ENCODE data around the gene NSD1. TPM values are rescaled to one million over a fixed set of nuclear protein-coding genes. Genes with fewer than 3 reads are reported as not detected.

The NSD1 gene
- total RNA-seq, 1 donor from 2014 or later: 178 TPM

DNA sequence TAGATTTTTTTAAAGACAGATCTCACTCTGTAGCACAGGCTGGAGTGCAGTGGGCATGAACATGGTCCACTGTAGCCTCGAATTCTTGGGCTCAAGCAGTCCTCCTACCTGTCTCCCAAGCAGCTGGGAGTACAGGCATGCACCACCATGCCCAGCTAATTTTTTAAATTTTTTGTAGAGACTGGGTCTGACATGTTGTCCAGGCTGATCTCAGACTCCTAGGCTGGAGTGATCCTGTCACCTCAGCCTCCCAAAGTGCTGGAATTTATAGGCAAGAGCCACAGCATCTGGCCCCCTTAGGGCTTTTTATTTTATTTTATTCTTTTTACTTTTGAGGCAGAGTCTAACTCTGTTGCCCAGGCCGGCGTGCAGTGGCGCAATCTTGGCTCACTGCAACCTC, 56.4 kb downstream of the NSD1 start:
- TF ChIP-seq, protein P1, sequence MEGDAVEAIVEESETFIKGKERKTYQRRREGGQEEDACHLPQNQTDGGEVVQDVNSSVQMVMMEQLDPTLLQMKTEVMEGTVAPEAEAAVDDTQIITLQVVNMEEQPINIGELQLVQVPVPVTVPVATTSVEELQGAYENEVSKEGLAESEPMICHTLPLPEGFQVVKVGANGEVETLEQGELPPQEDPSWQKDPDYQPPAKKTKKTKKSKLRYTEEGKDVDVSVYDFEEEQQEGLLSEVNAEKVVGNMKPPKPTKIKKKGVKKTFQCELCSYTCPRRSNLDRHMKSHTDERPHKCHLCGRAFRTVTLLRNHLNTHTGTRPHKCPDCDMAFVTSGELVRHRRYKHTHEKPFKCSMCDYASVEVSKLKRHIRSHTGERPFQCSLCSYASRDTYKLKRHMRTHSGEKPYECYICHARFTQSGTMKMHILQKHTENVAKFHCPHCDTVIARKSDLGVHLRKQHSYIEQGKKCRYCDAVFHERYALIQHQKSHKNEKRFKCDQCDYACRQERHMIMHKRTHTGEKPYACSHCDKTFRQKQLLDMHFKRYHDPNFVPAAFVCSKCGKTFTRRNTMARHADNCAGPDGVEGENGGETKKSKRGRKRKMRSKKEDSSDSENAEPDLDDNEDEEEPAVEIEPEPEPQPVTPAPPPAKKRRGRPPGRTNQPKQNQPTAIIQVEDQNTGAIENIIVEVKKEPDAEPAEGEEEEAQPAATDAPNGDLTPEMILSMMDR (IDR thresholded peaks at IDR 0.05; ENCODE audit: unreplicated experiment): no peak
- no peak overlapping the region for H3K27ac Mint-ChIP-seq
- peaks cover 2% of the 10 kb centered on the region for H3K4me1 Mint-ChIP-seq (ENCODE audit: low read depth)
- no peak overlapping the region for H3K4me3 Mint-ChIP-seq (ENCODE audit: low read depth)
- no peak for DNase-seq (ENCODE audit: low spot score, unreplicated experiment)
- no peaks in the 10 kb centered on the region for H3K9me3 Mint-ChIP-seq (ENCODE audit: low read depth)
- peaks cover 8% of the 10 kb centered on the region for H3K36me3 Mint-ChIP-seq (ENCODE audit: insufficient read depth)
- H3K27me3 Mint-ChIP-seq: no peaks in the 10 kb centered on the region

DNA sequence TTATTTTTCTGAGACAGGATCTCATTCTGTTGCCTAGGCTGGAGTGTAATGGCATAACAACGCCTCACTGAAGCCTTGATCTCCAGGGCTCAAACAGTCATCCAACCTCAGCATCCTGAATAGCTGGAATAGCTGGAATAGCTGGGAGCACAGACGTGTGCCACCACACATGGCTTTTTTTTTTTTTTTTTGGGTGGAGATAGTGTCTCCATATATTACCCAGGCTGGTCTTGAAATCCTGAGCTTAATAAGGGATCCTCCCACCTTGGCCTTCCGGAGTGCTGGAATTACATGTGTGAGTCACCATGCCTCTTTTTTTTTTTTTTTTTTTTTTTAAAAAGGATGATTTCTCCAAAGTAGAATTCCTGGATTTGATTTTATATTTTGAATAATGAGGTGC, 60.7 kb downstream of the NSD1 start:
- H3K27me3 Mint-ChIP-seq: no peaks in the 10 kb centered on the region
- no peaks in the 10 kb centered on the region for H3K4me1 Mint-ChIP-seq (ENCODE audit: low read depth)
- H3K4me3 Mint-ChIP-seq (ENCODE audit: low read depth): no peak overlapping the region
- H3K9me3 Mint-ChIP-seq (ENCODE audit: low read depth): no peaks in the 10 kb centered on the region
- H3K27ac Mint-ChIP-seq: no peak overlapping the region
- TF ChIP-seq, protein P1 (IDR thresholded peaks at IDR 0.05; ENCODE audit: unreplicated experiment): no peak
- DNase-seq (ENCODE audit: low spot score, unreplicated experiment): no peak
- H3K36me3 Mint-ChIP-seq (ENCODE audit: insufficient read depth): peaks cover 24% of the 10 kb centered on the region

DNA sequence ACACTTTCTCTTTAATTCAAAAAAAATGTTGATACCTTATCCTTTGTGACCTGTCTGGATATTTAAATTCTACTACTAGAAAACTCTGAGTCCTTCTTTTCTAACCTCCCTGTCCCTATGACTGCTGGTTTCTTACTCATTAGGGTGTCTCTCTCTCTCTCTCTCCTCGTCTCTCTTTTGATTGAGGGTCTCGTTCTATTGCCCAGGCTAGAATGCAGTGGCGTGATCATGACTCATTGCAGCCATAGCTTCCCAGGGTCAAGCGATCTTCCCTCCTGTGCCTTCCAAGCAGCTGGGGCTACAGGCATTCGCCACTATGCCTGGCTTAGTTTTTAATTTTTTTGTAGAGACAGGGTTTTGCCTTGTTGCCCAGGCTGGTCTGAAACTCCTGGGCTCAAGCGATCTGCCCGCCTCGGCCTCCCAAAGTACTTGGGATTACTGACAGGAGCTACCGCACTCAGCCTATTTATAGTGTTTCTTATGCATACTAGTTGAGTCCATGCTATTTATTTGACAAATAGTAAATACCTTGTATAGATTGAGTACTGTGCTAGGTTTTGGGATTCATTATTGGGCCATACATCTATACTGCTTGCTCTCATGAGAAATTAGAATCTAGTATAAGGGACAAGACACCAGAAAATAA, 61.9 kb downstream of the NSD1 start:
- H3K9me3 Mint-ChIP-seq (ENCODE audit: low read depth): no peaks in the 10 kb centered on the region
- peaks cover 25% of the 10 kb centered on the region for H3K36me3 Mint-ChIP-seq (ENCODE audit: insufficient read depth)
- DNase-seq (ENCODE audit: low spot score, unreplicated experiment): no peak
- H3K4me3 Mint-ChIP-seq (ENCODE audit: low read depth): no peak overlapping the region
- TF ChIP-seq, protein P1 (IDR thresholded peaks at IDR 0.05; ENCODE audit: unreplicated experiment): no peak
- H3K27me3 Mint-ChIP-seq: no peaks in the 10 kb centered on the region
- H3K27ac Mint-ChIP-seq: no peak overlapping the region
- H3K4me1 Mint-ChIP-seq (ENCODE audit: low read depth): no peaks in the 10 kb centered on the region

DNA sequence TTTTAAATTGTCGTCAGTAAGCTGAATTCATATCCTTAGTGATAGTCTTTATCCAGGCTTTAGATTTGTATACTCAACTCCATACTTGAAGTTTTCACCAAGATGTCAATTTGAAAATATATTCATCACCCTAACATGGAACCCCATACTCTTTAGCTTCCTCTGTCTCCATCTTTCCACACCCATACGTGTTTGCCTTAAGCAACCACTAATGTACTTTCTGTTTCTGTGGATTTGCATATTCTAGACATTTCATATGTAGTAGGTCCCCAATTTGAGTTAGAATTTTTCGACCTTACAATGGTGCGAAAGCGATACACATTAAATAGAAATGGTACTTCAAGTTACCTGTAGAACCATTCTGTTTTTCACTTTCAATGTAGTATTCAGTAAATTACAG, 65.2 kb downstream of the NSD1 start:
- Mint-ChIP-seq H3K27me3 (no peaks in the 10 kb centered on the region), H3K27ac (no peak overlapping the region), H3K4me1 (ENCODE audit: low read depth) (no peaks in the 10 kb centered on the region)

DNA sequence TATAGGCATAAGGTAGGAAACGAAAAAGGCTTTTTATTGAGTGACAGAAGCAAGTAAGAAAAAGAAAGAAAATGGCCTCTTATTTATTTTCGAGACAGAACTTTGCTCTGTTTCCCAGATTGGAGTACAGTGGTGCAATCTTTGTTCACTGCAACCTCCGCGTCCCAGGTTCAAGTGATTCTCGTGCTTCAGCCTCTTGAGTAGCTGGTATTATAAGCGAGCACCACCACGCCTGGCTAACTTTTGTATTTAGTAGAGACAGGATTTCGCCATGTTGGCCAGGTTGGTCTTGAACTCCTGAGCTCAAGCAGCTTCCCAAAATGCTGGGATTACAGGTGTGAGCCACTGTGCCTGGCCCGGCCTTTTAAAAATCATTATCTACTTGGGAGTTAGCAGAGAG, 70.7 kb downstream of the NSD1 start:
- peak overlapping the region; percentile 37 for H3K27ac Mint-ChIP-seq
- H3K27me3 Mint-ChIP-seq: no peaks in the 10 kb centered on the region
- no peaks in the 10 kb centered on the region for H3K4me1 Mint-ChIP-seq (ENCODE audit: low read depth)
- peaks cover 22% of the 10 kb centered on the region for H3K36me3 Mint-ChIP-seq (ENCODE audit: insufficient read depth)
- H3K4me3 Mint-ChIP-seq (ENCODE audit: low read depth): no peak overlapping the region
- TF ChIP-seq, protein P1 (IDR thresholded peaks at IDR 0.05; ENCODE audit: unreplicated experiment): no peak
- no peak for DNase-seq (ENCODE audit: low spot score, unreplicated experiment)
- no peaks in the 10 kb centered on the region for H3K9me3 Mint-ChIP-seq (ENCODE audit: low read depth)

More for the DNA sequence above, 65.2 kb downstream of the NSD1 start:
- no peak for DNase-seq (ENCODE audit: low spot score, unreplicated experiment)
- H3K36me3 Mint-ChIP-seq (ENCODE audit: insufficient read depth): peaks cover 26% of the 10 kb centered on the region
- no peaks in the 10 kb centered on the region for H3K9me3 Mint-ChIP-seq (ENCODE audit: low read depth)
- TF ChIP-seq, protein P1 (IDR thresholded peaks at IDR 0.05; ENCODE audit: unreplicated experiment): no peak
- H3K4me3 Mint-ChIP-seq (ENCODE audit: low read depth): no peak overlapping the region

Data from progenitor cell of endocrine pancreas (in vitro differentiated cells).